ENCODE results near the gene BIK. TPM values are rescaled to one million over a fixed set of nuclear protein-coding genes. Genes with fewer than 3 reads are reported as not detected.
A peak's percentile ranks its signal among the peaks of the same experiment; 100 is the strongest.
"Not testable (repeated sequence)": the region's sequence is repeated elsewhere in the genome, so short reads cannot be mapped to it uniquely, and the experiment has no call there.

BIK gene
- total RNA-seq, 2 donors from 2014 or later, result 0.63 TPM; not detected in 1

- Histone ChIP-seq H3K9me3 (no peaks in the 10 kb centered on the region), H3K4me3 (no peak overlapping the region), H3K4me1 (peaks cover 0 to 12% of the 10 kb centered on the region in 2 donors), H3K36me3 (no peaks in the 10 kb centered on the region), H3K27me3 (no peaks in the 10 kb centered on the region), H3K27ac (no peak overlapping the region)
- DNase-seq (ENCODE audit: low spot score), result no peak
- TF ChIP-seq CTCF (IDR thresholded peaks at IDR 0.05), result no peak
These were observed 14.1 kb upstream of the BIK start for GRCh38 chr22:43096420-43096819.

DNA sequence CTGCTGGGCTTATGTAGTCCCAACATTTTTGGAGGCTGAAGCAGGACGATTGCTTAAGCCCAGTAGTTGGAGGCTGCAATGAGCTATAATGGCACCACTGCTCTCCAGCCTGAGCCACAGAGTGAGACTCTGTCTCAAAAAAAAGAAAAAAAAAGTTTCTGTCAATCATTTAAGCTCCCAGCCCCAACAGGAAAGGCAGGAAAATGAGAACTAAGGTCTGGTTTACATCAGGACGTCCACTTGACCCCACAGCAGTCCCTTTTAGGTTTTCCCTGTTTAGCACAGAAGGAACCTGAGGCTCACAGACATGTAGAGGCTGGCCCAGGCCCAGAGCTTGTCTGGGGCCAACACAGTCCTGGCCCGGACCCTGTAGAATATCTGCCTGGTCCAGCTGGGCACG is 12.2 kb upstream of the BIK start:
- Histone ChIP-seq H3K9me3 (no peaks in the 10 kb centered on the region), H3K4me3 (no peak overlapping the region), H3K27me3 (no peaks in the 10 kb centered on the region), H3K27ac (no peak overlapping the region), H3K4me1 (peaks cover 0 to 12% of the 10 kb centered on the region in 2 donors), H3K36me3 (no peaks in the 10 kb centered on the region)
- no peak for DNase-seq (ENCODE audit: low spot score)
- TF ChIP-seq CTCF (IDR thresholded peaks at IDR 0.05), result no peak

DNA sequence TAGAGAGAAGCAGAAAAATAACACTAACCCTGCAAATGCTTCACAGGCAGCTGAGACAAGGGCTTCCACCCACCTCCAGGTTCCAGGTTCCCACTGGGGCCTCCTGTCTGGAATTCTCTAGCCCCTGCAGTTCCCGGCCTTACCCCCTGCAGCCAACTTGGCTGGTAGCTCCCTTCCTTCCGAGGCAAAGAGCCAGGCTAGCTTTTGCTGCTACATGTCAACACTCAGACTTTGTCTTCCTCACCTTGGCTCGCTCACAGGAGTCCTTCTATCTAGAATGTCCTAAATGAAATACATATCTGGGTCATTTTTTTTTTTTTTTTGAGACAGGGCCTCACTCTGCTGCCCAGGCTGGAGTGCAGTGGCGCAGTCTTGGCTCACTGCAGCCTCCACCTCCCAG is 11.5 kb upstream of the BIK start:
- Histone ChIP-seq H3K36me3 (no peaks in the 10 kb centered on the region), H3K4me1 (peaks cover 0 to 18% of the 10 kb centered on the region in 2 donors), H3K4me3 (no peak overlapping the region), H3K27me3 (no peaks in the 10 kb centered on the region), H3K27ac (no peak overlapping the region), H3K9me3 (no peaks in the 10 kb centered on the region)
- DNase-seq (ENCODE audit: low spot score), result no peak
- TF ChIP-seq CTCF (IDR thresholded peaks at IDR 0.05), result no peak

DNA sequence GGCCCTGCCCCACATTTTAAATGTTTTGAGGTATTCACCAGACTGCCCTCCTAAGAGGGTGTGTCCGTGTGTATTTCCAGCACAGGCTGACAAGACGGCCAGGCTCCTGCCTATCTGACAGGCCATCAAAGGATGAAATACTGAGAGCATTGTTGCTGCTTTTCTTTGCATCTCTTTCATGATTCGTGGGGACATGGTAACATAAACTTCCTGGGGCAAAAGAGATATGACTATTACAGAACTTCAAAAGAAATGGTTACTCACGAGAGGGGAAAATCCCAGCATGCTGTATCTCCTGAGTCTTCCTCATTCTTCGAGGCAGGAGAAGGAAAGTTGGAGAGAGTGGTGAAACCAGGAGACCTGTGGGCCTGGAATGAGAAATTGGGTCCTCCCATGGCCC is 10.3 kb upstream of the BIK start:
- Histone ChIP-seq H3K9me3 (no peaks in the 10 kb centered on the region), H3K27ac (no peak overlapping the region), H3K27me3 (no peaks in the 10 kb centered on the region), H3K36me3 (no peaks in the 10 kb centered on the region), H3K4me3 (no peak overlapping the region), H3K4me1 (peaks cover 0 to 18% of the 10 kb centered on the region in 2 donors)
- no peak for DNase-seq (ENCODE audit: low spot score)
- no peak for TF ChIP-seq CTCF (IDR thresholded peaks at IDR 0.05)

DNA sequence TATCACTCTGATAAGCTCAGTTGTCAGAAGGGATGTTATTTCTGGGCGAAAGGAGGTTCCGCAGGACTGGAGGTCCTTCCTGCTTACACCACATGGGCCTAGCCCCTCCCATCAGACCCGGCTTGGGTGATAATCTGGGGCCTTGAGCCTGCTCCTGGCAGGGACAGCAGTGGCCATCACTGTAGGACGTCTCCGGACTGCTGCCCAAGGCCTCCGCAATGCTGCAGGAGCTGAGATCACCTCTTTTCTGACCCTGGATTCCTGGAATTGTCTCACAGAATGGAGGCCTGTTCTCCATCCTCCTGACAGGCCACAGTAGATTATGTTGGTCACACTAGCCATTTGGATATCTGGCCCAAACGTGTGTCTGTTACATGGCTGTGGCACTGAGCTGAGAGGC is 9.2 kb upstream of the BIK start:
- Histone ChIP-seq H3K27ac (peak overlapping the region in 1 of 2 donors; percentile 40), H3K4me1 (peaks cover 0 to 18% of the 10 kb centered on the region in 2 donors), H3K27me3 (no peaks in the 10 kb centered on the region), H3K9me3 (no peaks in the 10 kb centered on the region), H3K4me3 (no peak overlapping the region), H3K36me3 (no peaks in the 10 kb centered on the region)
- TF ChIP-seq CTCF (IDR thresholded peaks at IDR 0.05), result no peak
- peak; percentile 68 for DNase-seq (ENCODE audit: low spot score)

GRCh38 chr22:43104056-43104625 is 6.4 kb upstream of the BIK start:
- H3K27ac ChIP-seq; H3K36me3 ChIP-seq; H3K4me3 ChIP-seq; H3K27me3 ChIP-seq; DNase-seq (ENCODE audit: low spot score); H3K9me3 ChIP-seq: not testable (repeated sequence)
- peaks cover 0 to 14% of the 10 kb centered on the region in 2 donors for H3K4me1 ChIP-seq

GRCh38 chr22:43104950-43105349 is 5.6 kb upstream of the BIK start:
- not testable (repeated sequence) for H3K9me3 ChIP-seq; H3K27me3 ChIP-seq; H3K36me3 ChIP-seq; H3K4me3 ChIP-seq; H3K27ac ChIP-seq; DNase-seq (ENCODE audit: low spot score)
- peaks cover 0 to 14% of the 10 kb centered on the region in 2 donors for H3K4me1 ChIP-seq

All from right atrium auricular region (tissue), 2 donors.